Measurements from ENCODE around the gene GDAP1L1.
"Not testable (repeated sequence)": the region's sequence is repeated elsewhere in the genome, so short reads cannot be mapped to it uniquely, and the experiment has no call there.

Gene GDAP1L1

DNA sequence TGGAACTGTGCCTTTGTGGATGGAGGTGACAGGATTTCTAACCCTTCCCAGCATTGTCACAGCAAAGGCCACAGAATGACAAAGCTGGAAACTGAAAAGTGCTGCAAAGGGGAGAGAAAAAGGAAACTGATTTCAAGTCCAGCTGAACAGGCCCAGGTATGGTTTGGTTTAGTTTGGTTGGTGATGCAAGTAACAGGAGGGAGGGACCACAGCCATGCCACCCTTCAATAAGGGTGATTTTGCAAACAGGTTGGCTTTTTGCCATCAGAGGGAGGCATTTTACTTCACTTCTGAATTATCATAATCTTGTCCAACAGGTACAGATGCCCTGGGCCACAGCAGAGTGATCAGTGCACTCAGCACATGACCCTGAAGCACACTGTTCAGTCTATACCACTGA is 57.3 kb downstream of the GDAP1L1 start:
- Histone ChIP-seq H3K36me3 (ENCODE audit: insufficient read depth, low read length) (no peaks in the 10 kb centered on the region), H2AFZ (ENCODE audit: low read depth, low read length) (no peak overlapping the region), H3K27me3 (ENCODE audit: insufficient read depth, low read length) (no peaks in the 10 kb centered on the region), H3K4me1 (ENCODE audit: insufficient read depth, low read length) (no peaks in the 10 kb centered on the region), H3K9me3 (ENCODE audit: low read length) (no peaks in the 10 kb centered on the region), H3K4me3 (ENCODE audit: low read length) (no peak overlapping the region)

DNA sequence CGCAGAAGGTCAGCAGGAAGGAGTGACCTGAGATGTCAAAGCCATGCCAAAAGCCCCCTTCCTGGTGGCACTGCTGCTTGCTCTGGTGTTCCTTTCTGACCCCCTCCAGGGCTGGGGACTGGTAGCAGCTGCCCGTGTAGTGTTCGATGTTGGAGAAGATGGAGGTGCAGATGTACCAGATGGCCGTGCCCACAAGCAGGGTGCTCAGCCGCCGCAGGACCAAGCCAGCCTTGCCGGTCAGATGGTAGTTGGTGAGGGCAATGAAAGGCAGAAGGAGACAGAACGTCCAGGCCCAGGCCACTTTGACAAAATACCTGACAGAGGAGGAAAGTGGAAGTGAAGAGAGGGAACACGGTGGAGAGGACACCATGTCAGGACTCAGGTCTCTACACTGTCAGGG is 59.8 kb downstream of the GDAP1L1 start:
- no peak overlapping the region for H3K4me3 ChIP-seq (ENCODE audit: low read length)
- no peak overlapping the region for H2AFZ ChIP-seq (ENCODE audit: low read depth, low read length)
- no peaks in the 10 kb centered on the region for H3K9me3 ChIP-seq (ENCODE audit: low read length)

DNA sequence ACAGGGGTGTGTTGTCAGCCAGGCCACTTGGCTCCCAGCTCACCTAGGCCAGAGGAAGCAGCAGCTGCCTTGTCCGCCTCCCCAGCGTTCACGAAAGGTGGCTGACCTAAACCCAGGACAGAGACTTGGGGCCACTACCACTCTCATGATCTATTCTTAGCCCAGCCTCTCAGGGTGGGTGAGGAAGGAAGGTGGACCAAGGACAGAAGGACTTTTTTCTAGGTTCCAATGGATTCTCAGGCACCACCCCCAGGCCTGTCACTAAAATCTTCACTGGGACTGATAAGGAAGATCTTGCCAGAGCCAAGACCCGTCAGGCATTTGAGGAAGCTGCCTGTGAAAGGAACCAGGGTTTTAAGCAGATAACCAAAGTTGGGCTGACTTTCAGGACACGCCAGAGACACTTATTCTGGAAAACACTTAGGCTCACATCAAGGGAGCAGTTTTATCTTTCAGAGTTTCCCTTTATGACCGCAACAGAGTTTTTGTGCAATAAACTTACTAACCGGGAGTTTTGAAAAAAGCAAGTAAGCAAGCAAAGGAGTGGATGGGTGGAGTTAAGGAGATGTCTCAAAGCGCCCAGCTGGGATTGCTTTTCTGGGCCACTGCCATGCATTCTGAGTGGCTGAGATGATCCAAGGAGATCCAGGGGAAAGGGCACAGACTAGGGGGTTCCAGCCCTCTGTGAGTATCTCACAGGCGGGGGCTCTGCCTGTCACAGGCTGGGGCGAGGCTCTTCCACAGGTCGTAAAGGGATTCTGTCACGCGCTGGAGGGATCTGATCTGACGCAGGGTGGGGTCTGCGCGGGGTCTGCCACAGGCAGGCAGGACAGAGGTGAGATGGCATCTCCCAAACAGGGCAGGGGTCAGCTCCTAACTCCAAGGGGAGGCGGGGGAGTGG is 62.9 kb downstream of the GDAP1L1 start:
- H3K4me1 ChIP-seq (ENCODE audit: insufficient read depth, low read length), result peaks cover 8% of the 10 kb centered on the region
- H3K36me3 ChIP-seq (ENCODE audit: insufficient read depth, low read length), result no peaks in the 10 kb centered on the region
- peaks cover 7% of the 10 kb centered on the region for H3K27me3 ChIP-seq (ENCODE audit: insufficient read depth, low read length)
- H3K4me3 ChIP-seq (ENCODE audit: low read length), result peak overlapping the region; percentile 81
- peak overlapping the region; percentile 91 for H2AFZ ChIP-seq (ENCODE audit: low read depth, low read length)
- H3K9me3 ChIP-seq (ENCODE audit: low read length), result no peaks in the 10 kb centered on the region

More for the DNA sequence above, 59.8 kb downstream of the GDAP1L1 start:
- peaks cover 8% of the 10 kb centered on the region for H3K4me1 ChIP-seq (ENCODE audit: insufficient read depth, low read length)
- H3K27me3 ChIP-seq (ENCODE audit: insufficient read depth, low read length), result no peaks in the 10 kb centered on the region
- no peaks in the 10 kb centered on the region for H3K36me3 ChIP-seq (ENCODE audit: insufficient read depth, low read length)

DNA sequence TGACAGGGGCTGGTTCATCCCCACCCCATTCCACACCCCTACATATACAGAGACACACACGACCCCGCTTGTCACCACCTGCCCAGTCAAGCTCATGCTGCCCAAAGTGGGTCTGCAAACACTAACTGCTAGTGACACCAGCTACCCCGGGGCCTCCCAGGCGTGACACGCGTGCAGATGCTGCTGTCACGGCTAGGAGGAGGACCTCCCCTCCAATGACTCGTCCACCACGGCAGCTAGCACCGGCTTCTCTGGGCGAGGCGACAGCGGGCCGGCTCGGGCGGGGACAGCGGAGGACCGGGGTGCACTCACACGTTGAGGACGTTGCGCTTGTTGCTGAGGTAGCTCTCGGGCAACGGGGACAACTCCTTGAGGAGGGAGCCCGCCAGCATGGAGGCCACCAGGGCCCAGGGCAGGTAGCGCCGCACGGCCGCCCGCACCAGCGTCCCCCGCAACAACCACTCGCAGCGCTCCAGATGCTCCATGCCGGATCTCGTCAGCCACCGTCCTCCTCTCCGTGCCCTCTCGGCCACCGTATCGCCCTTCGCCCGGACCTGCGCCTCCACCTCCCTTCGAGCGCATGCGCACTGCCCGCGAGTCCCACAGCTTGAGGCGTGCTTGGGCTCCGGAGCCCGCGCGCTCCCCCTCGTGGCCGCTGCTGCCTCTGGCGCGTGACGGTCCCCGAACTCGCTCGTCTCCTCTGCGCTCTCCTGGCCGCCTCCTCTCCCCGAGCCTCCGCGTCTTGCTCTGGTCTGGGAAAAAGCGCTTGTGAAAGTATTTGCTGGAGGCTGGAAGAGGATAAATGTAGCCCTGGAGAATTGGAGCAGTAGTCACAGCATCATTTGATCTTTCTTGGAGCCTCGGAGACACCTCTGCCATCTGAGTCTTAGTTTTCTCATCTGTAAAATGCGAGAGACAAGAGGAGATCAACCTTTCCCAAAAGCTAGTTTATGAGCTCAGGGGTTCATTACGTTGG is 63.8 kb downstream of the GDAP1L1 start, which contains the start of gene FITM2:
Gene FITM2 (minus strand): TSS at position 539 of the 976 bp plus-strand sequence. CDS start 54 bp downstream, at position 485.
- Histone ChIP-seq H3K36me3 (ENCODE audit: insufficient read depth, low read length) (no peaks in the 10 kb centered on the region), H3K27me3 (ENCODE audit: insufficient read depth, low read length) (peaks cover 7% of the 10 kb centered on the region), H3K4me3 (ENCODE audit: low read length) (peak within 1 kb of the TSS; percentile 81), H3K4me1 (ENCODE audit: insufficient read depth, low read length) (peaks cover 8% of the 10 kb centered on the region), H2AFZ (ENCODE audit: low read depth, low read length) (peak within 1 kb of the TSS; percentile 91), H3K9me3 (ENCODE audit: low read length) (no peaks in the 10 kb centered on the region)

DNA sequence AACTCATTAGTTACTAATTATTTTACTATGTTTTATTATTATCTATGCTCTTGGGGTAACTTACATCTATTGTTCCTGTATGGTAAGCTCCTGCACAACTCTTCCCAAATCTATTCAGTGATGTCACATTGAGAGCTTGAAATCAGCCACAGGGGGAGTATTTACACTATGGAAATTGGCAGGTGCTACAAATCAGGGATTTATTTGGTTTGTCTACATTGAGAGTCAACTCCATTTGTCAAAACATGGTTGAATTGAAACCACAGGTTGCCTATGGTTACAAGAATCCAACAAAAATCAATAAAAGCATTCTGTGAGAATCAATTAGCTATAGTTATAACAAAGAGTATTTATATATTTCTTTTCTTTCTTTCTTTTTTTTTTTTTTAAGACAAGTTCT is 67.8 kb downstream of the GDAP1L1 start:
- Histone ChIP-seq H3K36me3 (ENCODE audit: insufficient read depth, low read length) (no peaks in the 10 kb centered on the region), H3K9me3 (ENCODE audit: low read length) (no peaks in the 10 kb centered on the region), H3K4me1 (ENCODE audit: insufficient read depth, low read length) (peaks cover 6% of the 10 kb centered on the region), H3K4me3 (ENCODE audit: low read length) (no peak overlapping the region), H3K27me3 (ENCODE audit: insufficient read depth, low read length) (peaks cover 7% of the 10 kb centered on the region), H2AFZ (ENCODE audit: low read depth, low read length) (no peak overlapping the region)

DNA sequence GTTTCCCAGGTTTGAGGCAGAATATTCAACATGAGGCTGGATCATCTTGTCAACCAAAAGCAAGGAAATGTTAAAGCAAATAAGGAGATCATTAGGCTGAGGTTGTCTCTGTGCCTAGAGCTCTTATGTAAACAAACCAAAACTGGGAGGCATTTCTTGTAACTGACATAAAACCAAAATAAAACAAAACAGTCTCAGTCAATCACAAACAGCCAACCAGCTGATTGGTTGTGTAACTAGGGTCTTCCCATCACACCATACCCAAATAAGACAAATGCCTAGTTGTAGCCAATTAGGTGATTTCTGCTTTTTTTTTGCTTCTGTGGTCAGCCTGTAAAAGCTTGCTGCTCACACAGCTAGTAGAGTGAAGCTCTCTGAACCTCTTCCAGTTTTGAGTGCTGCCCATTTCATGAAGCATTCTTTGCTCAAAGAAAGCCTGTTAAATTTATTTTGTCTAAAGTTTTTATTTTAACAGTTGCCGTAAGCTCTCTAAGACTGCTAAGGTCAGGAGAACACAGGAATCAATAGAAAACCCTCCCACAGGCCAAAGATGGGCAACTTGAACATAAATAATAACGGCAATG is 72.8 kb downstream of the GDAP1L1 start:
- no peak overlapping the region for H3K4me3 ChIP-seq (ENCODE audit: low read length)
- no peak overlapping the region for H2AFZ ChIP-seq (ENCODE audit: low read depth, low read length)
- H3K36me3 ChIP-seq (ENCODE audit: insufficient read depth, low read length), result no peaks in the 10 kb centered on the region
- no peaks in the 10 kb centered on the region for H3K27me3 ChIP-seq (ENCODE audit: insufficient read depth, low read length)
- H3K9me3 ChIP-seq (ENCODE audit: low read length), result no peaks in the 10 kb centered on the region
- H3K4me1 ChIP-seq (ENCODE audit: insufficient read depth, low read length), result no peaks in the 10 kb centered on the region

DNA sequence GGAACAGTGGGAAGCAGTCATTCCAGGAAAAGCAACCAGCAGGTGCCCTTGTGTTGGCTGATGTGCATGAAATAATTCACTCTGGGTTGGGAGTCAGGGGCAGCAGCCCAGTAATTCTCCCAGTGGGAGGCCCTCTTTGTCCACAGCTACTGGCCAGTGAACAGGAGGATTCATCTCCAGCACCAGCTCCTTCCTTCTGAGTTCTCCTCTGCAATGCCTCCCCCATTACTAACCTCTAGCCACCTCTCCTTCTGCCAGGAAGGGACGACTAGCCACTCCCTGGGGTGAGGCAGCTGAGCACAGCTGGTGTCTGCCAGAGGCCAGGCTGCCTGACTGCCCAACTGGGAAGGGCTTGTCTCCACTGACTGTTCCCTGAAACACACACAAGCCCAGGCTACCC is 77.2 kb downstream of the GDAP1L1 start:
- Histone ChIP-seq H3K36me3 (ENCODE audit: insufficient read depth, low read length) (no peaks in the 10 kb centered on the region), H3K4me1 (ENCODE audit: insufficient read depth, low read length) (no peaks in the 10 kb centered on the region), H3K27me3 (ENCODE audit: insufficient read depth, low read length) (peaks cover 6% of the 10 kb centered on the region), H2AFZ (ENCODE audit: low read depth, low read length) (no peak overlapping the region), H3K4me3 (ENCODE audit: low read length) (no peak overlapping the region), H3K9me3 (ENCODE audit: low read length) (no peaks in the 10 kb centered on the region)

DNA sequence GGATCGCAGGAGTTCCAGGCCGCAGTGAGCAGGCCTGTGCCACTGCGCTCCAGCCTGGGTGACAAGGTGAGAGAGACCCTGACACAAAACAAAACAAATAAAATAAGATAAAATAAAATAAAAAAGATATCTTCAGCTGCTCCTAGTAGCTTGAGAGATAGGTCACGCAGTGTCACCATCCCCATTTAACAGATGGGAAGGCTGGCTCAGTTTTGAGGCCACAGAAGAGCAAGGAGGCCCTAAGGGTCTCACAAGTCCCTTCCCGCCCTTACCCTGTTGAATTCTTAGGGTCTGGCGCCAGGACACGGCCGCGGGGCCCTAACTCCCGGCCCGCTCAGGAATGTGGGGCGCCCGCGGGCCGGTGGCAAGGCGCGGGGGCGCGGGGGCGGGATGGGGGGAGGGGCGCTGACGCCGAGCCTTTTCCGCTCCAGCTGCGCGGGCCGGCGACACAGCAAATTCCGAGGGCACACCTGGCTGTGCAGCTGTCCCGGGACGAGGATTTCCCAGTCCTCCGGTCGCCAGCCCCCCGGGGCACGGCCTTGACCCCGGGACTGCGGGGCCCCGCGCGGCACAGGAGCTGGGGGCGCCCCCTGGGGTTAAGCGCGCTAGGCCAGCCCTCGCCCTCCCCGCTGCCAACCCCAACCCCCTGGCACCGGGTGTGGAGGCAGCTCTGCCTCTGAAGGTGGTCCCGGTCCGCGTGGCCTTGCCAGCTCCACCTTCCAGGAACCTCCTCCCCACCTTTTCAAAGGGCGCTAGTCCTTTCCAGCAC is 79.5 kb downstream of the GDAP1L1 start:
- H3K4me1 ChIP-seq (ENCODE audit: insufficient read depth, low read length), result no peaks in the 10 kb centered on the region
- no peak overlapping the region for H2AFZ ChIP-seq (ENCODE audit: low read depth, low read length)
- peaks cover 6% of the 10 kb centered on the region for H3K27me3 ChIP-seq (ENCODE audit: insufficient read depth, low read length)
- no peak overlapping the region for H3K4me3 ChIP-seq (ENCODE audit: low read length)
- H3K36me3 ChIP-seq (ENCODE audit: insufficient read depth, low read length), result no peaks in the 10 kb centered on the region
- no peaks in the 10 kb centered on the region for H3K9me3 ChIP-seq (ENCODE audit: low read length)

DNA sequence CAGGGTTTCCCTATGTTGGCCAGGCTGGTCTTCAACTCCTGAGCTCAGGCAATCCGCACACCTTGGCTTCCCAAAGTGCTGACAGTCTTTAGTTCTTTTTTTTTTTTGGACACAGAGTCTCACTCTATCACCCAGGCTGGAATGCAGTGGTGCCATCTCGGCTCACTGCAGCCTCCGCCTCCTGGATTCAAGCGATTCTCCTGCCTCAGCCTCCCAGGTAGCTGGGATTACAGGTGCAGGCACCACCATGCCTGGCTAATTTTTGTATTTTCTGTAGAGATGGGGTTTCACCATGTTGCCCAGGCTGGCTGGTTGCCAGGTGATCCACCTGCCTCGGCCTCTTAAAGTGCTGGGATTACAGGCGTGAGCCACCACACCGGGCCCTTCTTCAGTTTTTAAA is 80.6 kb downstream of the GDAP1L1 start:
- not testable (repeated sequence) for H2AFZ ChIP-seq (ENCODE audit: low read depth, low read length); H3K4me1 ChIP-seq (ENCODE audit: insufficient read depth, low read length); H3K36me3 ChIP-seq (ENCODE audit: insufficient read depth, low read length); H3K9me3 ChIP-seq (ENCODE audit: low read length); H3K27me3 ChIP-seq (ENCODE audit: insufficient read depth, low read length); H3K4me3 ChIP-seq (ENCODE audit: low read length)

DNA sequence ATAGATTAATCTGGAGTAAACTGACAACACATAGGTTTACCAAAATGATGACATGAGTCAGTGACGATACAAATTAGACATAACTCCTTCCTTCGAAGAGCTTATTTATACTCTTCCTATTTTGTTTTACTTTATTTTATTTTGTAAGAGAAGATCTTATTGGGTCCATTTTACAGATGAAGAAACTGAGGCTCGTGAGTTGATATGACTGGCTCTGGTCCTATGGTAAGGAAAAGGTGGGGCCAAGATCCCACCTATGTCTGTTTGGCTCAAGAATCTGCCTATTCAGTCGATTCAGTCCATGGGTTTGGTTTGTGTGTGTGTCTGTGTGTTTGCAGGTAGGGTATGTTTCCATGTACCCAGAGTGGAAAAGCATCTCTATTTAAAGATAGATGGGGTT is 81.3 kb downstream of the GDAP1L1 start:
- no peaks in the 10 kb centered on the region for H3K4me1 ChIP-seq (ENCODE audit: insufficient read depth, low read length)
- H3K4me3 ChIP-seq (ENCODE audit: low read length), result no peak overlapping the region
- peaks cover 6% of the 10 kb centered on the region for H3K27me3 ChIP-seq (ENCODE audit: insufficient read depth, low read length)
- no peaks in the 10 kb centered on the region for H3K36me3 ChIP-seq (ENCODE audit: insufficient read depth, low read length)
- H2AFZ ChIP-seq (ENCODE audit: low read depth, low read length), result no peak overlapping the region
- no peaks in the 10 kb centered on the region for H3K9me3 ChIP-seq (ENCODE audit: low read length)
